SU-DHL-6 (cell line): ENCODE results near the gene CEP164.

Experiments used
- CTCF ChIP-seq: fragments of 200-600 bp; sonication (generic); IDR thresholded peaks from one replicate; pipeline ENCODE4 v1.5.1; 2017; ENCODE audit warnings: antibody characterized with exemption, mild to moderate bottlenecking, low read length, moderate library complexity; ENCODE audit not compliant: insufficient read depth, poor library complexity, severe bottlenecking
- EZH2phosphoT487 ChIP-seq: fragments of 200-600 bp; sonication (generic), shearing (Covaris generic); conservative IDR thresholded peaks from 2 replicates; pipeline ENCODE4 v1.6.1; 2018; ENCODE audit warnings: mild to moderate bottlenecking, antibody characterized with exemption, low read length, moderate library complexity, mixed read lengths

DNA sequence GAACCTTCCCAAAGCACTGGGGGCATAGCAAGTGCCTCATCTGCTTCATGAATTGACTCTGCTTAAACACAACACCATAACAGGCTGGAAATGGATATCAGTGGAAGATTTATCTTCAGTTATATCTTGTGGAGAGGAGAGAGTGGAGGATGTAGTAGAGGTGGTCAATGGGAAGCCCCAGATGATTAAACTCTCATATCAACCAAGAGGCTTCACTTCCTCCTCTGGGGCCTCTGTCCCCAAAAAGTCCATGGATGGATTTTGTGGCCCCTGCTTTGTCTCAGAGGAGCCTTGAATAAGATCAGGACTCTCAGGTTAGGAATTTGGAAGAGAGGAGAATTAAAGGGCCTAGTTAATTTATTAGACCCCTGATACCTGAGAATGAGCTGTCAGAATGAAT is 106.1 kb downstream of the CEP164 start:
- TF ChIP-seq CTCF: no peak
- no peak for TF ChIP-seq EZH2phosphoT487
